Activated naive CD4-positive, alpha-beta T cell treated with anti-CD3 and anti-CD28 coated beads for 36 hours (primary cell): ENCODE results near the gene MAPK9. TPM values are rescaled to one million over a fixed set of nuclear protein-coding genes. Genes with fewer than 3 reads are reported as not detected.
"Not testable (repeated sequence)": the region's sequence is repeated elsewhere in the genome, so short reads cannot be mapped to it uniquely, and the experiment has no call there.

Source experiments
- CTCF ChIA-PET: fragments of 350-600 bp; sonication (Branson Sonifier 250); formaldehyde crosslinking; loops from one replicate; lab custom pipeline; 2021; ENCODE audit warnings: antibody characterized with exemption; lab: Charles Lee
- DNase-seq: peaks from one replicate; pipeline ENCODE4 v3.0.0-alpha.2; 2020
- H3K27ac Mint-ChIP-seq: one replicate; pipeline ENCODE4 v1.8.0; 2021; ENCODE audit warnings: mild to moderate bottlenecking, mixed read lengths
- H3K27me3 Mint-ChIP-seq: one replicate; pipeline ENCODE4 v1.8.0; 2021; ENCODE audit warnings: low read depth, mixed read lengths
- H3K36me3 Mint-ChIP-seq: one replicate; pipeline ENCODE4 v1.8.0; 2021; ENCODE audit warnings: low read depth, mixed read lengths
- H3K4me1 Mint-ChIP-seq: one replicate; pipeline ENCODE4 v1.8.0; 2021; ENCODE audit warnings: low read depth, mixed read lengths
- H3K4me3 Mint-ChIP-seq: one replicate; pipeline ENCODE4 v1.8.0; 2021; ENCODE audit warnings: mild to moderate bottlenecking, moderate library complexity, mixed read lengths
- H3K9me3 Mint-ChIP-seq: one replicate; pipeline ENCODE4 v1.8.0; 2021; ENCODE audit warnings: mixed read lengths
- intact Hi-C: fragments of 100-400 bp; cut with micrococcal nuclease; formaldehyde crosslinking; loops from one replicate; pipeline ENCODE4 v1.15.1; 2023
- total RNA-seq, 2 experiments: library from RNA; stranded (reverse); gene quantifications; one replicate each; pipeline ENCODE4 v1.2.3, GENCODE V29; 2021

The MAPK9 gene
- total RNA-seq, 2 experiments from 2014 or later: 30.8 to 34.4 TPM

DNA sequence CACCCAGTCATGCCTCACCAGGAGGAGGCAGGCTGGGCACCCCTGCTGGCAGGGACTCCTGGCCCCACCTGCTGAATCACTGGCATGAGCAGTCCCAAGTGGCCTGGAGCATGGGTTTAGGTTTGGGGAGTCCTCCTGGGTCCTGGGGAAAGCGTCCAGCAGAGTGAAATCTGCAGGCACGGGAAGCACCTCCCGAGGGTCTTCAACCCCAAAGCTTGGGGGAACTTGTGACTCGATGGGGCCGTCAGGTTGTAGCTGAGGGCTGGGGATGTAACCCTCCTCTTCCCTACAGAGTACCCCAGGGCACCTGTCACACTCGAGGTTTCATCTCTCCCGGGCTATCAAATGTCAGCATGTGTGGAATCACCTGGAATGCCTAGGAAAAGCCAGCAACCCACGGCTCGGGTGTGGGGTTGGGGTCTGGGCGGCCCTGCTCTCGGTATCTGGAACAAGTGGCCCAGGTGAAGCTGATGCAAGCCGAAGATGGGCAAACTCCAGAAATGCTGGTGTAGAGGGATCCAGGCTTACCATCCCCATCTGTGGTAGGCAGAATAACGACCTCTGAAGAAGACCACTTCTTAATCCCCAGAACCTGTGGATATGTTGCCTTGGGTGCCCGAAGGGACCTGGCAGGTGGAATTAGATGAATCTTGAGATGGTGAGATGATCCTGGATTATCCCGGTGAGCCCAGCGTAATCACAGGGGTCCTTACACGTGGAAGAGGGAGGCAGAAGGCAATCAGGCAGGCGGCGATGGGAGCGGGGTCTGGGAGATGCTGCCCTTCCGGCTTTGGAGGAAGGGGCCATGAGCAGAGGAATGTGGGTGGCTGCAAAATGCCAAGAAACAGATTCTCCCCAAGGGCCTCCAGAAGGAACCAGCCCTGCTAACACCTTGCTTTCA lies 76.8 kb downstream of the MAPK9 start:
- no peaks in the 10 kb centered on the region for H3K4me1 Mint-ChIP-seq
- no peak overlapping the region for H3K4me3 Mint-ChIP-seq
- intact Hi-C loops: no loop called here
- peaks cover 13% of the 10 kb centered on the region for H3K27me3 Mint-ChIP-seq
- CTCF ChIA-PET: interaction anchor here (0.6 kb wide), 1 partner anchor 295 kb away, joined by 3 read pairs; no protein-coding TSS in a partner anchor
- DNase-seq: no peak
- H3K27ac Mint-ChIP-seq: no peak overlapping the region
- no peaks in the 10 kb centered on the region for H3K36me3 Mint-ChIP-seq
- peaks cover 35% of the 10 kb centered on the region for H3K9me3 Mint-ChIP-seq

GRCh38 chr5:180213657-180214207 lies 78.2 kb downstream of the MAPK9 start:
- CTCF ChIA-PET: interaction anchor here (0.6 kb wide), 1 partner anchor 45 kb away, joined by 3 read pairs; no protein-coding TSS in a partner anchor
- Mint-ChIP-seq H3K9me3 (peaks cover 25% of the 10 kb centered on the region), H3K36me3 (no peaks in the 10 kb centered on the region), H3K4me3 (no peak overlapping the region), H3K27me3 (peaks cover 17% of the 10 kb centered on the region), H3K27ac (no peak overlapping the region), H3K4me1 (no peaks in the 10 kb centered on the region)
- intact Hi-C loops: no loop called here
- DNase-seq: no peak

DNA sequence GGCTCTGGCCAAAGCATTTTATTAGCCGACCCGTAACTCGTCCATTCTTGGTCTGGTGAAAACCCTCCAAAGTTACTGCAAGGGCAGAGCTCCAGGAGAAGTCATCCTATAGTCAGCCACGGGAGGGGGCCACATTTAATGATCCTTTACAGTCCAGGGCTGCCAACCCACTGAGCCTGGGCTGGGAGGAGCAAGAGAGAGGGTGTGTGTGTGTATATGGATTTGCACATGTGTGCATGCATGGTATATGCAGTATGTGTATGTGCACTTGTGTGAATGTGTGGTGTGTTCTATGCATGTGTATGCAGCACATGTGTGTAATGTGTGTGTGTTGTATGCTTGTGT lies 78.7 kb downstream of the MAPK9 start:
- no peaks in the 10 kb centered on the region for H3K36me3 Mint-ChIP-seq
- CTCF ChIA-PET: interaction anchor here (0.6 kb wide), 1 partner anchor 46 kb away, joined by 3 read pairs; no protein-coding TSS in a partner anchor
- peaks cover 3% of the 10 kb centered on the region for H3K4me1 Mint-ChIP-seq
- DNase-seq: no peak
- intact Hi-C loops: no loop called here
- no peak overlapping the region for H3K4me3 Mint-ChIP-seq
- H3K27me3 Mint-ChIP-seq: peaks cover 20% of the 10 kb centered on the region
- no peak overlapping the region for H3K27ac Mint-ChIP-seq
- H3K9me3 Mint-ChIP-seq: peaks cover 20% of the 10 kb centered on the region

DNA sequence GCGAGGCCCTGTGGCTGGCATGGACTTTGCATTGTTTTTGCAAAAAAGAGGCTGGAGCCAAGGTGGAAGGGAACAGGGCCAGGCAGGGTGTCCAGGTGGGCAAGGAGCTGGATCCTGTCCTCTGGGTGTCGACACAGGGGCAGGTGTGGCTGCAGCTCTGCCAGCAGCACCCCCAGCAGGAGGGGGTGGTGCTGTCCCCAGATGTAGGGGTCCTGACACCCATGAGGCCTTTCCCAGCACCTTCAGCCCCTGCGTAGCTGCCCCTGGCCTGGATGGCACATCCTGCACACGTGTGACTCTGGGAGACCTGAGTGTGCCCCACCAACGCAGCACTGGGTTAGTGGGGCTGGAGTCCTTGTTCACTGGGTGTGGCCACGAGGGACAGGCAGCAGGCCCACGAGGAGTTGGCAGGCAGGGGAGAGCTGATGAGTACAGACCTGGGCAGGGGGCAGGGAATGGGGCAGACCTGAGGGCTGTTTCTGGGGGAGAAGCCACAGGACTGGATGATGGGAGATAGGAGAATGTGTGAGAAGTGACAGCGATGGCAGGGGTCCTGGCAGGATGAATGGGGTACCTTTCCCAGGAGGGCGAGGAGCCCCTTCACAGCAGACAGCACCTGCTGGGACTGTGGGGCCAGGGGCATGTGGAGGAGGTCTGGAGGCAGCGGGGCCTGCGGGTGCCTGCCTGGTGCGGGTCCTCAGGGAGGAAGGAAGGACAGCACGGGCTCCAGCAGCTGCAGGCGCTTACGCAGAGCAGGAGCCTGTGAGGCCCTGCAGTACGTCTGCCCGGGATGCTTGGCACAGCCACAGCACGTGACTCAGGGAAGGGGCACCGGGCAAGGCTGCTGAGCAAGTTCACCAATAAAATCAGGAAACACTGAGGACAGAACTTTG lies 79.3 kb downstream of the MAPK9 start:
- peaks cover 14% of the 10 kb centered on the region for H3K9me3 Mint-ChIP-seq
- CTCF ChIA-PET: no interaction called here
- intact Hi-C loops: no loop called here
- no peak for DNase-seq
- peaks cover 5% of the 10 kb centered on the region for H3K4me1 Mint-ChIP-seq
- H3K36me3 Mint-ChIP-seq: no peaks in the 10 kb centered on the region
- no peak overlapping the region for H3K27ac Mint-ChIP-seq
- no peak overlapping the region for H3K4me3 Mint-ChIP-seq
- peaks cover 26% of the 10 kb centered on the region for H3K27me3 Mint-ChIP-seq

DNA sequence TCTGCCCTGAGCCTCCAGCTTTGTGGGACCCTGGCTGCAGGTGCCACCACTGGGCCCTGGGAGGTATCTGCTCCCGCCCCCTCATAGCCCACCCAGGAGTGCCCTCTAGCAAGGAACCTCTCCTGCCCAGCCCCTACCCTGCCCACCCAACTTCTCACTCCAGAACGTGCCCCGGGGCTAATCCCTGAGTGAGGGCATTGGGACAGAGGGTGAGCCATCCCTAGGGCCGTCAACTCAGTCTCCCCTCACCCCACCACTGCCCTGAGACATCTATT lies 80.2 kb downstream of the MAPK9 start:
- DNase-seq: no peak
- intact Hi-C loops: no loop called here
- H3K27ac Mint-ChIP-seq: no peak overlapping the region
- H3K4me1 Mint-ChIP-seq: peaks cover 5% of the 10 kb centered on the region
- no peaks in the 10 kb centered on the region for H3K36me3 Mint-ChIP-seq
- peaks cover 32% of the 10 kb centered on the region for H3K27me3 Mint-ChIP-seq
- H3K4me3 Mint-ChIP-seq: no peak overlapping the region
- H3K9me3 Mint-ChIP-seq: peaks cover 13% of the 10 kb centered on the region
- CTCF ChIA-PET: no interaction called here

GRCh38 chr5:180210961-180211760 lies 80.7 kb downstream of the MAPK9 start:
- CTCF ChIA-PET: interaction anchor here (0.7 to 1.0 kb wide), 3 partner anchors 64 to 260 kb away, joined by 3 read pairs; no protein-coding TSS in a partner anchor
- no peak for DNase-seq
- intact Hi-C loops: no loop called here

GRCh38 chr5:180210077-180210476 lies 81.8 kb downstream of the MAPK9 start:
- H3K4me3 Mint-ChIP-seq, H3K9me3 Mint-ChIP-seq, H3K4me1 Mint-ChIP-seq, DNase-seq, intact Hi-C loops, H3K36me3 Mint-ChIP-seq, H3K27ac Mint-ChIP-seq: not testable (repeated sequence)
- CTCF ChIA-PET: interaction anchor here (0.6 to 2.3 kb wide), 7 partner anchors 15 to 432 kb away, joined by 3 to 8 read pairs (median 3); no protein-coding TSS in a partner anchor
- peaks cover 34% of the 10 kb centered on the region for H3K27me3 Mint-ChIP-seq

More at GRCh38 chr5:180210961-180211760, 80.7 kb downstream of the MAPK9 start:
- Mint-ChIP-seq H3K4me3 (no peak overlapping the region), H3K27me3 (peaks cover 34% of the 10 kb centered on the region), H3K9me3 (peaks cover 12% of the 10 kb centered on the region), H3K36me3 (no peaks in the 10 kb centered on the region), H3K27ac (no peak overlapping the region), H3K4me1 (peaks cover 5% of the 10 kb centered on the region)

DNA sequence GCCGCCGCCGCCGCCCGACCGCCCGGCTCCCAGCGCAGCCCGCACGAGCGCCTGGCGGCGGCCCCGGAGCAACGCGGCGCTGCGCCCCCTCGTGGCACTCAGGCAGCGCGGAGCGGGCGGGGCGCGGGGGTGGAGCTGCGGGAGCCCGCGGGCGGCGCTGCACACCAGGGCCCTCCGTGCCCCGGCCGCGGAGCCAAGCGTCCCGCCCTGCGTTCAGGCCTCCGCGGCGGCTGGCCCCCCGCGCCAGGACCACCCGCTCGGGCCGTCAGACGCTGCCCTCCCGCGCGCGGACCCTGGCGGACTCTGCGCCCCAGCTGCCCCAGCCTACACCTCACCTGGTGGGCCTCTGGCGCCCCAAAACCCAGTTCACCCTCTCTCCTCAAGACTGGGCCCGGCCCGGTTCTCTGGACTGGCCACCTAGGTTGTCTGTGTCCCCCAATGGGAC lies 82.7 kb downstream of the MAPK9 start, which contains the start of gene RASGEF1C:
RASGEF1C (minus strand) TSS at position 75 of the 445 bp plus-strand sequence. CDS start 71,159 bp downstream, outside the sequence.
- CTCF ChIA-PET: interaction anchor here (1.2 to 2.3 kb wide), 4 partner anchors 9 to 85 kb away, joined by 3 to 7 read pairs (median 4); no protein-coding TSS in a partner anchor

GRCh38 chr5:180208435-180209081 lies 83.3 kb downstream of the MAPK9 start:
- Mint-ChIP-seq H3K27ac (no peak overlapping the region), H3K36me3 (no peaks in the 10 kb centered on the region), H3K4me1 (peaks cover 5% of the 10 kb centered on the region), H3K4me3 (peak overlapping the region; percentile 55), H3K27me3 (peaks cover 38% of the 10 kb centered on the region), H3K9me3 (no peaks in the 10 kb centered on the region)
- intact Hi-C loops: loop anchor here (5.0 kb wide), 1 partner anchor 81 kb away; no protein-coding TSS in a partner anchor
- CTCF ChIA-PET: interaction anchor here (0.6 to 2.3 kb wide), 5 partner anchors 9 to 130 kb away, joined by 3 to 7 read pairs (median 4); no protein-coding TSS in a partner anchor
- no peak for DNase-seq

More for the DNA sequence above, 82.7 kb downstream of the MAPK9 start, which contains the start of gene RASGEF1C:
- Mint-ChIP-seq H3K4me3 (peak within 1 kb of the TSS; percentile 55), H3K36me3 (no peaks in the 10 kb centered on the region), H3K27me3 (peaks cover 36% of the 10 kb centered on the region), H3K27ac (no peak within 1 kb of the TSS), H3K9me3 (peaks cover 3% of the 10 kb centered on the region), H3K4me1 (peaks cover 5% of the 10 kb centered on the region)
- intact Hi-C loops: loop anchor here (5.0 kb wide), 1 partner anchor 82 kb away; no protein-coding TSS in a partner anchor
- DNase-seq: peak; percentile 62

- intact Hi-C loops: loop anchor here (5.0 kb wide), 1 partner anchor 81 kb away; no protein-coding TSS in a partner anchor
- H3K4me3 Mint-ChIP-seq: peak overlapping the region; percentile 55
- H3K36me3 Mint-ChIP-seq: no peaks in the 10 kb centered on the region
- no peak for DNase-seq
- no peaks in the 10 kb centered on the region for H3K9me3 Mint-ChIP-seq
- CTCF ChIA-PET: interaction anchor here (0.6 to 2.3 kb wide), 6 partner anchors 8 to 131 kb away, joined by 3 to 7 read pairs (median 4); no protein-coding TSS in a partner anchor
- H3K4me1 Mint-ChIP-seq: peaks cover 5% of the 10 kb centered on the region
- H3K27me3 Mint-ChIP-seq: peaks cover 38% of the 10 kb centered on the region
- H3K27ac Mint-ChIP-seq: no peak overlapping the region
These were observed 83.8 kb downstream of the MAPK9 start for GRCh38 chr5:180208038-180208434.
